ENCODE measurements around the gene RASIP1.
"Not testable (repeated sequence)": the region's sequence is repeated elsewhere in the genome, so short reads cannot be mapped to it uniquely, and the experiment has no call there.

RASIP1 gene

GRCh38 chr19:48698046-48698445, 42.4 kb downstream of the RASIP1 start:
- DNase-seq: no peak

- no peak for DNase-seq
Observed at GRCh38 chr19:48696353-48697010, 43.9 kb downstream of the RASIP1 start.

- DNase-seq: peak; percentile 36
Observed at GRCh38 chr19:48695743-48696352, 44.6 kb downstream of the RASIP1 start, which contains the start of gene FUT2. Gene FUT2 (plus strand): TSS chr19:48695971. CDS start chr19:48702957, 6,986 bp downstream.

GRCh38 chr19:48693629-48694028, 46.8 kb downstream of the RASIP1 start:
- not testable (repeated sequence) for DNase-seq

- no peak for DNase-seq
Observed at GRCh38 chr19:48689449-48689848, 51.0 kb downstream of the RASIP1 start.

- DNase-seq: no peak
Observed at GRCh38 chr19:48687776-48688175, 52.6 kb downstream of the RASIP1 start.

- not testable (repeated sequence) for DNase-seq
Observed at GRCh38 chr19:48686637-48687036, 53.8 kb downstream of the RASIP1 start.

GRCh38 chr19:48686088-48686487, 54.3 kb downstream of the RASIP1 start:
- peak; percentile 25 for DNase-seq

GRCh38 chr19:48685583-48685982, 54.8 kb downstream of the RASIP1 start:
- no peak for DNase-seq

GRCh38 chr19:48683349-48683748, 57.1 kb downstream of the RASIP1 start:
- no peak for DNase-seq

- DNase-seq: no peak
Observed at GRCh38 chr19:48681127-48681470, 59.3 kb downstream of the RASIP1 start.

- no peak for DNase-seq
Observed at GRCh38 chr19:48680436-48681126, 59.8 kb downstream of the RASIP1 start.

GRCh38 chr19:48680006-48680405, 60.4 kb downstream of the RASIP1 start:
- not testable (repeated sequence) for DNase-seq

GRCh38 chr19:48678201-48678600, 62.2 kb downstream of the RASIP1 start:
- DNase-seq: no peak

- DNase-seq: peak; percentile 24
Observed at GRCh38 chr19:48676887-48677286, 63.5 kb downstream of the RASIP1 start.

GRCh38 chr19:48676487-48676886, 63.9 kb downstream of the RASIP1 start:
- DNase-seq: no peak

GRCh38 chr19:48674921-48675824, 65.2 kb downstream of the RASIP1 start:
- DNase-seq: peak; percentile 74

- DNase-seq: no peak
Observed at GRCh38 chr19:48674216-48674809, 66.1 kb downstream of the RASIP1 start.

GRCh38 chr19:48673436-48674100, 66.8 kb downstream of the RASIP1 start:
- DNase-seq: no peak

GRCh38 chr19:48672994-48673393, 67.4 kb downstream of the RASIP1 start, which contains the start of gene NTN5:
Gene NTN5 (minus strand): TSS chr19:48673017. CDS start chr19:48670986, 2,031 bp downstream.
- DNase-seq: no peak

GRCh38 chr19:48671446-48671995, 68.9 kb downstream of the RASIP1 start:
- DNase-seq: no peak

Measured in NCI-H748 treated with DMSO at 0.1 percent for 48 hours (cell line).